ENCODE data around the gene MAN2B2.

Gene MAN2B2

DNA sequence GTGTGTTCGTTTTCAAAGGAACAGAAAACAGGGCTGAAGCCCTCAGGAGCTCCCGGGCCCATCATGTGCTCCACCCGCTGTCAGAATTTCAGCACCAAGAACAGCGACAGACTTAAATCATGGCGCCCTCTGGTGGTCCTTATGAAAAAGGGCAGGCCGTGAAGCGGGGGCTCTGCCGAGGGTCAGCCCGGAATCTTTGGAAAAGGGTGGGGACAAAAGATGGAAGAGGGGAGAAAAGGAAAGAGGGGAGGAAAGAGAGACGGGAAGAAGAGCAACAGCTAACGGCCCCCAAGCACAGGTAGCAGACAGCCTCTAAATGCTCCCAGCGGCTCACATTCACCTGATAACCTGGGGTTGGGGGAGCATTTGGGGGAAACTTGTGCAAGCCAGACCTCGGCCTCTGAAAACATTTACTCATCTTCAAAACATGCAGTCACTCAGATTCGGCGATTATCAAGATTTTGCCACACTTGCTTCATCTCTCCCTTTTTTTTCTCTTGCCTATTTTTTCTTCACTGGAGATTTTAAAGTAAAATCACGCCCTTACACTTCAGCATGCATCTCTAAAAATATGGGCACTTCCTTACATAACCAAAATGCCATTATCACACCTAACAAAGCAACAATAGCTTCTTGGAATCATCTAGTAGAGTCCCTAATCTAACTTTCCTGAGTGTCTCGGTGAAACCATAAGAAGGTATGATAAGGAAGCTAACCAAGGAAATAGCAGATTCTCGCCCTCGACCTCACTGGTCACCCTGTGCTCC, 28.1 kb upstream of the MAN2B2 start:
- peak; percentile 7 to 24 (median 18) for DNase-seq (ENCODE audit: low read depth in 3 of 3)

GRCh38 chr4:6548201-6548881, 26.6 kb upstream of the MAN2B2 start:
- no peak for DNase-seq (ENCODE audit: low read depth in 3 of 3)

GRCh38 chr4:6548882-6549230, 26.1 kb upstream of the MAN2B2 start:
- DNase-seq (ENCODE audit: low read depth in 3 of 3): no peak

- DNase-seq (ENCODE audit: low read depth in 3 of 3): no peak
Measured at GRCh38 chr4:6549445-6549844, 25.5 kb upstream of the MAN2B2 start.

- DNase-seq (ENCODE audit: low read depth in 3 of 3): no peak
Measured at GRCh38 chr4:6549890-6550620, 24.9 kb upstream of the MAN2B2 start.

DNA sequence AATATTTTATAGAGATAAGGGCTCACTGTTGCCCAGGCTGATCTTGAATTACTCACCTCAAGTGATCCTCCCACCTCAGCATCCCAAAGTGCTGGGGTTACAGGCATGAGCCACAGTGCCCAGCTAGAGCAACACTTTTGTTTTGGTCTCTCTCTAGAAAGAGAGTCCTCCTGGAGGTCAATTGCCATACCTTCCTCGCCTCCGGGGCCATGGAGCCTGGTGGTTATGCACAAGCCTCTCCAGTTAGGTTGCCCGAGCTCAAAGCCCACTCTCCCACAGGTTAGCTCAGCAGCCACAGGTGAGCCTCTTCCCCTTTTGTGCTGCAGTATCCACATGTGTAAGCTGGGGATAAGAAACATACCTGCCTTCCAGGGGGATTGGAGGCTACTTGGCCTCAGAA, 24.2 kb upstream of the MAN2B2 start:
- DNase-seq (ENCODE audit: low read depth in 3 of 3): no peak

GRCh38 chr4:6551660-6552059, 23.3 kb upstream of the MAN2B2 start:
- DNase-seq (ENCODE audit: low read depth in 3 of 3): no peak

GRCh38 chr4:6555519-6555918, 19.5 kb upstream of the MAN2B2 start:
- DNase-seq (ENCODE audit: low read depth in 3 of 3): no peak

- no peak for DNase-seq (ENCODE audit: low read depth in 3 of 3)
Measured at GRCh38 chr4:6556263-6556662, 18.7 kb upstream of the MAN2B2 start.

DNA sequence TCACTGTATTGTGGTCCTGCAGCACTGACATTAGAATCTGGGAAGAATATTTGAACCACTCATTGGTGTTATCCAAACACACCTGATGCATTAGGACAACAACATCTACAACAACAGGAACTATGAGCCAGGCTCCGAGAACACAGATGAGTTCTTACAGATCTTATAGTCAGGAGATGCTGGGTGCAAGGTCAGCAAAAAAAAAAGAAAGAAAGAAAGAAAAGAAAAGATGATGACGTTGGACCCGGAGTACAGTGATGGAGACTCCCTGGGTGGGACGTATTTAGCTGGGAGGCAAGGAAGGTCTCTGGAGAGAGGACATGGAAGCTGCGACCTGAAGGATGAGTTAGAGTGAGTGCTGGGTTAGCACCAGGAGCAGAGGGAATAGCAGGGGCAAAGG, 17.8 kb upstream of the MAN2B2 start:
- no peak for DNase-seq (ENCODE audit: low read depth in 3 of 3)

- DNase-seq (ENCODE audit: low read depth in 3 of 3): no peak
Measured at GRCh38 chr4:6557856-6558255, 17.1 kb upstream of the MAN2B2 start.

DNA sequence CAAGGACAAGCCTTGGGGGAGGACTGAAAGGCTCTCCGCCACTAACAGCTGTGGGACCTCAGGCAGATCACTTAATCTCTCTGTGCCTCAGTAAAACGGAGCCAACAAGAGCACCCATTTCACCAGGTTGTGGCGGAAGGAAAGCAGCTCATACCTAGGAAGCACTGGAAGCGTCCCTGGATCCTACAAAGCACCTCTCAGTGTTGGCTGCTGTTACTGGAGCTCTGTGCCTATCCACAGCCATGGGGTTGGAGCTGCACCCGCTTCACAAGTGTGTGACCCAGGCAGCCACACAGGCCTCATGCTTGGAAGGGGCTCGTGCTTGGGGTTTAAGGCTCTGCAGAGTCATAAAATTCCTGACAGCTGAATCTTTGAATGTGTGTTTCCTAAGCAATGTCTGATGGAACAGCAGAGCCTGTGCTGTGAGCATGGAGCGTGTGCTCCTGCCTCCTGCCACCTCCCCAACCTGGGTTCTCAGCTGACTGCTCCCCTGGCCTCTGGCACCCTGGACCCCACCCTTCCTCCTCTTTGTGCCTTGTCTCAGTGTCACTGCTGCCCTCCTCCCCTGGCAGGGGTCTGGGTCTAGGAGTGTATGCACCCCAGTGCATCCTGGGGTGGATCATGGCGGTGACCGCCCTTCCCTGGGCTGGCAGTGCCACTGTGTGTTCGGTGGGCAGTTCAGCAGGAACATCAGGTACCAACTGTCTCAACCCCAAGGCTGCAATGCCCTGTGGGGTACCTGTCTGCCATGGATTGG, 14.4 kb upstream of the MAN2B2 start:
- DNase-seq (ENCODE audit: low read depth in 3 of 3): no peak

- DNase-seq (ENCODE audit: low read depth in 3 of 3): no peak
Measured at GRCh38 chr4:6561173-6561516, 13.8 kb upstream of the MAN2B2 start.

DNA sequence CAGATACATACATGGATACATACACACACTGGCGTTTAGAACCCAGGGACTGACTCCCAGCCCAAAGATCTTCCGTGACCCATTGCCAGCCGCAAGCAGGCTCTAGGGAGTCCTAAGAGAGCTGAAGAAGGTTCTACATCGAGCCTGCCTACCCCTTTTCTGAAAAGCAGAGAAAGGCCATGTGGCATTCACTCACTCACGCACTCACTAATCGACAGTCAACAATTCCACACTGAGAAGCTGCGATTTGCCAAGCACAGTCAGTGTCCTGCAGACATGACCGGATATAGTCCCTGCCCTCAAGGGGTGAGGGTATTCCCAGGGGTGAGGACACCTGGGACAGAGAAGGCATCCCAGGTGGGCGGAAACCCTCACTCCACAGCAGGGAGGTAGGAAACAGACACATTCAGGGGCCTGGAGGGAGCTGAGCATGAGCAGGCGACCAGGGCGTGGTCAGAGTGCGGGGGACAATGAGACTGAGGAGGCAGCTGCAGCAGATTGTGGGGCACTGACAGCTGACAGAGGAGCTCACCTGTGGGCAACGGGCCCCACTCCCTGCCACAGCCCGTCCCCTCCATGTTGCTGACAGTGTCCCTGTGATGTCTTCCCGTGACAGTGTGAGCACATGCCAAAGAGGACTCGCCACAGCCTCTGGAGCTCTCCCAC, 13.2 kb upstream of the MAN2B2 start:
- DNase-seq (ENCODE audit: low read depth in 3 of 3): no peak

- no peak for DNase-seq (ENCODE audit: low read depth in 3 of 3)
Measured at GRCh38 chr4:6562931-6563901, 11.8 kb upstream of the MAN2B2 start.

- no peak for DNase-seq (ENCODE audit: low read depth in 3 of 3)
Measured at GRCh38 chr4:6563935-6564645, 10.9 kb upstream of the MAN2B2 start.

GRCh38 chr4:6565691-6566390, 9.1 kb upstream of the MAN2B2 start:
- DNase-seq (ENCODE audit: low read depth in 3 of 3): no peak

GRCh38 chr4:6566391-6567190, 8.4 kb upstream of the MAN2B2 start:
- no peak for DNase-seq (ENCODE audit: low read depth in 3 of 3)
